HCT116 (cell line): ENCODE measurements around the gene ARAP1. TPM values are rescaled to one million over a fixed set of nuclear protein-coding genes. Genes with fewer than 3 reads are reported as not detected.

Experiments
- ATAC-seq: fragments of 200-7000 bp; cut with Tn5 transposase; 2 replicates; pipeline ENCODE4 v1.9.1; 2020; ENCODE audit warnings: mild to moderate bottlenecking, moderate library complexity
- BruUV-seq: library from RNA; stranded (reverse); fragments of 400-500 nt; replicated peaks from 2 replicates; lab custom pipeline; 2021; lab: Mats Ljungman, UMichigan
- CTCF ChIA-PET: fragments of 300-600 bp; sonication (Branson Sonifier 250); formaldehyde crosslinking; loops from one replicate; lab custom pipeline; 2021; ENCODE audit warnings: antibody characterized with exemption; lab: Charles Lee
- POLR2A ChIA-PET: fragments of 300-600, 350-600 bp; sonication (Branson Sonifier 250); formaldehyde crosslinking; loops from one replicate; lab custom pipeline; 2021; ENCODE audit warnings: antibody characterized with exemption; lab: Charles Lee
- RAD21 ChIA-PET, 2 experiments: fragments of 300-600 bp; sonication (Branson Sonifier 250); formaldehyde crosslinking; loops; one replicate each; lab custom pipeline; 2023; ENCODE audit warnings: low total read pairs in 2 of 2; ENCODE audit not compliant: uncharacterized antibody in 2 of 2, unreplicated experiment in 2 of 2, low non-redundant PET in 1 of 2; lab: Charles Lee
- DNase-seq: peaks from one replicate; pipeline ENCODE4 v3.0.0-alpha.2; 2010; ENCODE audit warnings: low read depth, low spot score
- H2AFZ ChIP-seq: fragments of 200-600 bp; shearing (Covaris generic), sonication (generic); 2 replicates; pipeline ENCODE4 v1.6.1; 2017; ENCODE audit warnings: low read depth, mixed run types, mixed read lengths, antibody characterized with exemption, low read length; ENCODE audit not compliant: poor library complexity, severe bottlenecking
- H3K27ac ChIP-seq: 2 replicates; pipeline ENCODE4 v1.5.1; 2012; ENCODE audit warnings: low read depth, low read length
- H3K27me3 ChIP-seq: fragments of 200-600 bp; sonication (generic); 2 replicates; pipeline ENCODE4 v1.6.1; 2016; ENCODE audit warnings: mixed run types, low read length, mixed read lengths; ENCODE audit not compliant: insufficient read depth
- H3K36me3 ChIP-seq, 2 experiments: fragments of 200-500 bp in 1 of 2; fragments of 200-600 bp in 1 of 2; sonication (Bioruptor generic) in 1 of 2; sonication (generic) in 1 of 2; 2 replicates each; pipeline versions ENCODE4 v1.5.1 to v1.6.1; 2014 to 2016; ENCODE audit warnings: low read length in 2 of 2, inconsistent platforms in 1 of 2, mixed read lengths in 1 of 2, mixed run types in 1 of 2; ENCODE audit not compliant: insufficient read depth in 2 of 2, control insufficient read depth in 1 of 2
- H3K4me1 ChIP-seq, 2 experiments: fragments of 200-600 bp in 1 of 2; sonication (generic) in 1 of 2; 2 replicates each; pipeline versions ENCODE4 v1.5.1 to v1.6.1; 2012 to 2017; ENCODE audit warnings: low read length in 2 of 2, inconsistent platforms in 1 of 2, mild to moderate bottlenecking in 1 of 2, mixed read lengths in 1 of 2, mixed run types in 1 of 2, moderate library complexity in 1 of 2; ENCODE audit not compliant: insufficient read depth in 2 of 2, control insufficient read depth in 1 of 2
- H3K4me2 ChIP-seq: fragments of 200-600 bp; sonication (generic); 2 replicates; pipeline ENCODE4 v1.6.1; 2017; ENCODE audit warnings: mixed run types, low read length, mixed read lengths
- H3K4me3 ChIP-seq, 2 experiments: fragments of 200-600 bp in 1 of 2; sonication (generic) in 1 of 2; replicated peaks in 1 of 2; 2 replicates each; pipeline ENCODE4 v1.5.1; 2011 to 2016; ENCODE audit warnings: low read length in 2 of 2, control low read depth in 1 of 2, low read depth in 1 of 2, mild to moderate bottlenecking in 1 of 2, mixed read lengths in 1 of 2, mixed run types in 1 of 2
- H3K79me2 ChIP-seq: fragments of 200-600 bp; sonication (generic); 2 replicates; pipeline ENCODE4 v1.6.1; 2017; ENCODE audit warnings: mild to moderate bottlenecking, mixed run types, low read length, moderate library complexity, mixed read lengths; ENCODE audit not compliant: insufficient read depth
- H3K9ac ChIP-seq: fragments of 200-600 bp; sonication (generic); 2 replicates; pipeline ENCODE4 v1.6.1; 2016; ENCODE audit warnings: low read length, mixed read lengths
- H3K9me2 ChIP-seq: fragments of 200-600 bp; sonication (generic), shearing (Covaris generic); 2 replicates; pipeline ENCODE4 v1.6.1; 2017; ENCODE audit warnings: mixed run types, mild to moderate bottlenecking, moderate library complexity; ENCODE audit not compliant: insufficient read depth
- H3K9me3 ChIP-seq, 2 experiments: fragments of 200-500 bp in 1 of 2; fragments of 200-600 bp in 1 of 2; sonication (Bioruptor generic) in 1 of 2; sonication (generic) in 1 of 2; 2 replicates each; pipeline ENCODE4 v1.6.1; 2014 to 2017; ENCODE audit warnings: low read length in 2 of 2, mixed read lengths in 2 of 2, inconsistent platforms in 1 of 2, low read depth in 1 of 2, mild to moderate bottlenecking in 1 of 2, mixed run types in 1 of 2, moderate library complexity in 1 of 2; ENCODE audit not compliant: control insufficient read depth in 1 of 2, insufficient read depth in 1 of 2
- H4K20me1 ChIP-seq: fragments of 200-600 bp; sonication (generic), shearing (Covaris generic); 2 replicates; pipeline ENCODE4 v1.6.1; 2017; ENCODE audit warnings: mixed run types, mild to moderate bottlenecking, moderate library complexity; ENCODE audit not compliant: insufficient read depth
- ATF3 ChIP-seq: IDR thresholded peaks from 2 replicates; pipeline ENCODE4 v1.6.1; 2012
- CBX3 ChIP-seq: IDR thresholded peaks from 2 replicates; pipeline ENCODE4 v1.6.1; 2012; ENCODE audit warnings: low read depth
- EGR1 ChIP-seq: IDR thresholded peaks from 2 replicates; pipeline ENCODE4 v1.6.1; 2012; ENCODE audit warnings: low read depth
- ELF1 ChIP-seq: IDR thresholded peaks from 2 replicates; pipeline ENCODE4 v1.6.1; 2012; ENCODE audit warnings: low read depth, borderline replicate concordance
- FOSL1 ChIP-seq: IDR thresholded peaks from 2 replicates; pipeline ENCODE4 v1.6.1; 2012; ENCODE audit warnings: low read depth
- JUND ChIP-seq: IDR thresholded peaks from 2 replicates; pipeline ENCODE4 v1.6.1; 2012
- MAX ChIP-seq: IDR thresholded peaks from 2 replicates; pipeline ENCODE4 v1.6.1; 2012
- POLR2A ChIP-seq: IDR thresholded peaks from 2 replicates; pipeline ENCODE4 v1.7.0; 2011; ENCODE audit warnings: borderline replicate concordance; ENCODE audit not compliant: insufficient read depth, insufficient read length; ENCODE audit errors: extremely low read depth
- POLR2AphosphoS5 ChIP-seq: IDR thresholded peaks from 2 replicates; pipeline ENCODE4 v1.6.1; 2011; ENCODE audit warnings: mild to moderate bottlenecking, low read depth, low read length, moderate library complexity
- RAD21 ChIP-seq: IDR thresholded peaks from 2 replicates; pipeline ENCODE4 v1.6.1; 2012; ENCODE audit warnings: low read depth, mild to moderate bottlenecking
- REST ChIP-seq: IDR thresholded peaks from 2 replicates; pipeline ENCODE4 v1.6.1; 2012; ENCODE audit warnings: low read depth
- SIN3A ChIP-seq: IDR thresholded peaks from 2 replicates; pipeline ENCODE4 v1.6.1; 2012; ENCODE audit warnings: low read depth
- SP1 ChIP-seq: IDR thresholded peaks from 2 replicates; pipeline ENCODE4 v1.6.1; 2012; ENCODE audit warnings: low read depth
- SRF ChIP-seq: IDR thresholded peaks from 2 replicates; pipeline ENCODE4 v1.6.1; 2012; ENCODE audit warnings: low read depth
- YY1 ChIP-seq: IDR thresholded peaks from 2 replicates; pipeline ENCODE4 v1.6.1; 2011; ENCODE audit warnings: low read length, low read depth, moderate library complexity, mild to moderate bottlenecking; ENCODE audit not compliant: insufficient replicate concordance; ENCODE audit errors: extremely low read depth
- ZFX ChIP-seq: fragments of 450-650 bp; IDR thresholded peaks from 2 replicates; pipeline ENCODE4 v1.6.1; 2017
- ZNF274 ChIP-seq: fragments of 200-500 bp; sonication (Bioruptor generic); IDR thresholded peaks from 2 replicates; pipeline ENCODE4 v1.6.1; 2014; ENCODE audit warnings: mild to moderate bottlenecking, low read depth, low read length, inconsistent platforms
- intact Hi-C: fragments of 100-400 bp; cut with micrococcal nuclease; formaldehyde crosslinking; loops from 2 replicates; pipeline ENCODE4 v1.10.0; 2022
- total RNA-seq: library from RNA; stranded (reverse); gene quantifications from one replicate; pipeline ENCODE4 v1.2.1, GENCODE V29; 2021; ENCODE audit not compliant: unreplicated experiment
- TF ChIP-seq, protein P1 (sequence below), 3 experiments: fragments of 200-600 bp in 1 of 3; sonication (generic) in 1 of 3; IDR thresholded peaks in 2 of 3; conservative IDR thresholded peaks in 1 of 3; 2 replicates each; pipeline ENCODE4 v1.5.1; 2012 to 2017; ENCODE audit warnings: low read depth in 2 of 3, low read length in 2 of 3, antibody characterized with exemption in 1 of 3, borderline replicate concordance in 1 of 3, control low read depth in 1 of 3, mild to moderate bottlenecking in 1 of 3, mixed read lengths in 1 of 3, mixed run types in 1 of 3, moderate library complexity in 1 of 3; ENCODE audit not compliant: insufficient read depth in 1 of 3

Gene ARAP1
- total RNA-seq, 1 experiment from 2014 or later, result 57.4 TPM

GRCh38 chr11:72744474-72744873 lies 7.7 kb downstream of the ARAP1 start:
- no peak overlapping the region for H3K4me3 ChIP-seq
- H2AFZ ChIP-seq, result no peak overlapping the region
- H3K36me3 ChIP-seq, result no peaks in the 10 kb centered on the region
- no peak for DNase-seq
- no peak overlapping the region for H3K27ac ChIP-seq
- no peaks in the 10 kb centered on the region for H3K9me3 ChIP-seq
- no peak for ATAC-seq
- no peak overlapping the region for H3K9ac ChIP-seq
- peaks cover 5% of the 10 kb centered on the region; the same call in 1 of the 2 replicates for H3K79me2 ChIP-seq
- no peaks in the 10 kb centered on the region for H3K27me3 ChIP-seq
- intact Hi-C loops, result no loop called here
- H3K4me2 ChIP-seq, result no peak overlapping the region
- no TSS peak for BruUV-seq
- no peaks in the 10 kb centered on the region for H4K20me1 ChIP-seq
- H3K9me2 ChIP-seq, result no peaks in the 10 kb centered on the region
- ChIA-PET CTCF (no interaction called here), RAD21 (no interaction called here), POLR2A (no interaction called here)
- TF ChIP-seq, protein P1, sequence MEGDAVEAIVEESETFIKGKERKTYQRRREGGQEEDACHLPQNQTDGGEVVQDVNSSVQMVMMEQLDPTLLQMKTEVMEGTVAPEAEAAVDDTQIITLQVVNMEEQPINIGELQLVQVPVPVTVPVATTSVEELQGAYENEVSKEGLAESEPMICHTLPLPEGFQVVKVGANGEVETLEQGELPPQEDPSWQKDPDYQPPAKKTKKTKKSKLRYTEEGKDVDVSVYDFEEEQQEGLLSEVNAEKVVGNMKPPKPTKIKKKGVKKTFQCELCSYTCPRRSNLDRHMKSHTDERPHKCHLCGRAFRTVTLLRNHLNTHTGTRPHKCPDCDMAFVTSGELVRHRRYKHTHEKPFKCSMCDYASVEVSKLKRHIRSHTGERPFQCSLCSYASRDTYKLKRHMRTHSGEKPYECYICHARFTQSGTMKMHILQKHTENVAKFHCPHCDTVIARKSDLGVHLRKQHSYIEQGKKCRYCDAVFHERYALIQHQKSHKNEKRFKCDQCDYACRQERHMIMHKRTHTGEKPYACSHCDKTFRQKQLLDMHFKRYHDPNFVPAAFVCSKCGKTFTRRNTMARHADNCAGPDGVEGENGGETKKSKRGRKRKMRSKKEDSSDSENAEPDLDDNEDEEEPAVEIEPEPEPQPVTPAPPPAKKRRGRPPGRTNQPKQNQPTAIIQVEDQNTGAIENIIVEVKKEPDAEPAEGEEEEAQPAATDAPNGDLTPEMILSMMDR (IDR thresholded peaks at IDR 0.05 in 2 of 3, conservative IDR thresholded peaks at IDR 0.05 in 1 of 3; ENCODE audit: borderline replicate concordance in 1 of 3, insufficient read depth in 1 of 3, low read depth in 2 of 3, low read length in 2 of 3), result no peak
- TF ChIP-seq YY1, result no peak
- no peak for TF ChIP-seq CBX3
- TF ChIP-seq MAX, result no peak
- no peak for TF ChIP-seq FOSL1
- TF ChIP-seq ZNF274, result no peak
- TF ChIP-seq ATF3, result no peak
- TF ChIP-seq SRF, result no peak
- TF ChIP-seq EGR1, result no peak
- TF ChIP-seq RAD21, result no peak
- TF ChIP-seq ELF1, result no peak
- no peak for TF ChIP-seq REST
- TF ChIP-seq SP1, result no peak
- no peak for TF ChIP-seq SIN3A
- TF ChIP-seq JUND, result no peak
- TF ChIP-seq ZFX, result no peak
- no peak for TF ChIP-seq POLR2AphosphoS5
- no peak for TF ChIP-seq POLR2A
- H3K4me1 ChIP-seq, result peaks cover 9 to 32% of the 10 kb centered on the region in 2 experiments
